ENCODE results near the gene GP1BA.

Gene GP1BA

DNA sequence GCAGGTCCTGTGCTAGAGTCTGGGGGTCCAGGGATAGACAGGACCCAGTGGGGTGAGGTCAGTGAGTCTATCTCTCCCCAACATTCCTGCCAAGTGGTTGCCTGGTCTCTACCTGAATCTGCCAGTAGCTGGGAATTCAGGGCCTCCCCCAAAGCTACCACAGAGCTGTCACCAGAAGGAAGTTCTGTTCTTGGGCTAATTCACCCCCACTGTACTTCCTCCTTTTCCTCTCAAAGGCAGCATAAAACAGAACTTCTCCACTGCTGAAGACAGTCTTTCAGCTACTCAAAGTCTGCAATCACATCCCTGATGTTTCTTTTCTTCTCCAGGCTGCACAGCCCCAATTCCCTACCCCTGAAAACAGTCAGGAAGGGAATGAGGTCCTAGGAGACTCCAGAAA lies 46.6 kb downstream of the GP1BA start:
- DNase-seq: no peak

DNA sequence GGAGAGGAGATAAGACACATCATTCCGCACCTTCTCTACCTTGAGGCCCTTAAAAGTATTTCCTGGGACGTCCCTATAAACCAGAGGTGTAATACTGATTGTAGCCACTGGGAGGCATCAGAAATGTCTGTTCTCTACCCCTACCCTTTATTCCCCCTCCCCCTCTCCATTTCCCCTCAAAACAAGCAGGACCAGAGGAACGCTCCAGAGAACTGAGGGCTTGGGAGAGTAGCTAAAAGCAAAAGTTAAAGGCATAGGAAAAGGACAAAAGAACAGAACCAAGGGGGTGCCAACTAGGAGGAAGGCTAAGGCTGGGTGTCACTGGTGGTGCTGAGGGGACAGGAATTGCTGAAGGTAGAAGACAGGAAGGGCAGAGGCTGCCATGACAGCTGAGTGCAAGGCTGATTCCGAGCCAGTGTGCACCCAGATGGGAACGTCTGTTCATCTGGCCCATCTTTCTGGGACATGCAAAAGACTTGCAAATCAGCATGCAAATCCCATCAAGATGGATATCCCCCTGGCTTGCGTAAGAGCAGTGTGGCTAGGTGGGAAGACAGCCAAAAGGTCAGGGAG lies 48.7 kb downstream of the GP1BA start:
- no peak for DNase-seq

DNA sequence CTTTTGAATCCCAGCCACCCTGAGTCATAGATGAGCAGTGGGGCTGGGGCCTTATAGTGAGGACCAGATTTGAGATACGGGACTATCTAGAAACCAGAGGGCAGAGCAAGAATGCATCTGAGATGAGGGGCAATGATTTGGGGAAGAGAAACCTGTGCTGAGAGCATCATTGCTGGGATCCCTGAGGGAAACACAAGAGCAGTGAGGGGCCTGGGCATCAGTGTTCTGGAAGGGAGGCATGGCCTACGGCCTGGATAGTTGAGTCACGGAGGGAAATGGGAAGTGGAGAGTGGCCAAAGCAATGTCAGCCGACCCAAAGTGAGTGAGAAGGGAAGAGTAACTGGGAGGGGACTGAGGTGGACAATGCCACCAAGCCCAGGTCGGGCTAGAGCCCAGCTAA lies 50.2 kb downstream of the GP1BA start:
- DNase-seq: no peak

All from T1000 (cell line).